ENCODE measurements around the gene KIAA1328. TPM values are rescaled to one million over a fixed set of nuclear protein-coding genes. Genes with fewer than 3 reads are reported as not detected.

The KIAA1328 gene
- total and polyA plus RNA-seq, 9 of the 15 experiments (the other 6 are each of a cell fraction or from before 2014, with no cell fraction given) = 4.0 to 8.6 (median 7.4) TPM

- TF ChIP-seq ZBTB26 (CRISPR knock-in tag; IDR thresholded peaks at IDR 0.05) (no peak), FIP1L1 (IDR thresholded peaks at IDR 0.05; ENCODE audit: low read depth, low read length, poor library complexity, severe bottlenecking) (no peak)
These were observed 353.6 kb downstream of the KIAA1328 start (continued) for GRCh38 chr18:37182340-37183135.

GRCh38 chr18:37184209-37184868, 355.4 kb downstream of the KIAA1328 start:
- H3K36me3 ChIP-seq (ENCODE audit: control insufficient read depth, insufficient read depth, low read length) = no peaks in the 10 kb centered on the region
- intact Hi-C loops (cut with micrococcal nuclease) = no loop called here
- H3K4me2 ChIP-seq (ENCODE audit: insufficient read depth, low read length) = no peak overlapping the region
- no peaks in the 10 kb centered on the region for H3K79me2 ChIP-seq (ENCODE audit: control insufficient read depth, insufficient read depth, low read length)
- ChIA-PET POLR2A (no interaction called here), CTCF (ENCODE audit: low intra/inter-chr PET ratio) (no interaction called here)
- no peaks in the 10 kb centered on the region for H3K27me3 ChIP-seq (ENCODE audit: control insufficient read depth in 2 of 2, insufficient read depth in 2 of 2, low read length in 2 of 2)
- no peak for DNase-seq (ENCODE audit: extremely low read depth in 1 of 4, low spot score in 3 of 4)
- H3K9me1 ChIP-seq (ENCODE audit: control insufficient read depth, insufficient read depth, low read length) = no peaks in the 10 kb centered on the region
- ATAC-seq = no peak
- no peaks in the 10 kb centered on the region for H4K20me1 ChIP-seq (replicated peaks; ENCODE audit: control insufficient read depth, insufficient read depth, low read length)
- no peak overlapping the region for H3K4me3 ChIP-seq
- no TSS peak for BruUV-seq (replicated peaks)
- no peak overlapping the region for H3K9ac ChIP-seq (ENCODE audit: insufficient read depth in 1 of 2, low read depth in 2 of 2, low read length in 2 of 2)
- TF ChIP-seq ZNF584 (CRISPR knock-in tag; IDR thresholded peaks at IDR 0.05; ENCODE audit: low read depth) (no peak), FOXK1 (CRISPR knock-in tag; IDR thresholded peaks at IDR 0.05; ENCODE audit: borderline replicate concordance) (no peak), ZNF507 (tag; conservative IDR thresholded peaks at IDR 0.05) (no peak), PTBP1 (IDR thresholded peaks at IDR 0.05; ENCODE audit: low read depth, low read length) (no peak), RFX1 (IDR thresholded peaks at IDR 0.05) (no peak), YBX1 (IDR thresholded peaks at IDR 0.05) (no peak), HNRNPUL1 (IDR thresholded peaks at IDR 0.05; ENCODE audit: low read length) (no peak), ZNF316 (IDR thresholded peaks at IDR 0.05) (no peak), MEF2D (tag; conservative IDR thresholded peaks at IDR 0.05; ENCODE audit: low read depth) (no peak), ILF3 (IDR thresholded peaks at IDR 0.05; ENCODE audit: borderline replicate concordance) (no peak), ETV5 (CRISPR knock-in tag; IDR thresholded peaks at IDR 0.05; ENCODE audit: low read depth) (no peak), SMARCA5 (IDR thresholded peaks at IDR 0.05) (no peak), ZSCAN32 (CRISPR knock-in tag; IDR thresholded peaks at IDR 0.05) (no peak), KLF16 (IDR thresholded peaks at IDR 0.05) (no peak), ZNF445 (CRISPR knock-in tag; IDR thresholded peaks at IDR 0.05; ENCODE audit: low read depth) (no peak), HDAC2 (IDR thresholded peaks at IDR 0.05) (no peak), PRMT5 (CRISPR knock-in tag; IDR thresholded peaks at IDR 0.05) (no peak), ZFP91 (CRISPR knock-in tag; IDR thresholded peaks at IDR 0.05) (no peak)
- no peak for FAIRE-seq
- no peaks in the 10 kb centered on the region for H3K4me1 ChIP-seq (replicated peaks in 1 of 2; ENCODE audit: control insufficient read depth in 2 of 2, insufficient read depth in 2 of 2, low read length in 2 of 2)
- in situ Hi-C loops (cut with MboI) = no loop called here
- 0% methylated on average over 4 of the region's 4 CpGs for WGBS (ENCODE audit: insufficient coverage, low coverage, missing lambda C conversion rate)
- no peak overlapping the region for H3K27ac ChIP-seq (ENCODE audit: extremely low read depth, low read depth, low read length)
- no peak overlapping the region for H2AFZ ChIP-seq (ENCODE audit: low read depth, low read length)
- H3K9me3 ChIP-seq (replicated peaks; ENCODE audit: control insufficient read depth, insufficient read depth, low read depth, low read length) = no peaks in the 10 kb centered on the region

All from K562 (cell line).